Activated gamma-delta T cell (primary cell): ENCODE results near the gene BBC3.

Experiments used
- DNase-seq: peaks from one replicate; lab custom pipeline; 2025; lab: John Stamatoyannopoulos, UW

Gene BBC3

GRCh38 chr19:47195434-47195833 is 35.6 kb downstream of the BBC3 start:
- no peak for DNase-seq

- no peak for DNase-seq
Measured at GRCh38 chr19:47190167-47190727, 40.8 kb downstream of the BBC3 start.

GRCh38 chr19:47188507-47189033 is 42.4 kb downstream of the BBC3 start:
- DNase-seq = no peak

- DNase-seq = no peak
Measured at GRCh38 chr19:47187797-47188196, 43.2 kb downstream of the BBC3 start.

- DNase-seq = no peak
Measured at GRCh38 chr19:47187335-47187655, 43.7 kb downstream of the BBC3 start.

GRCh38 chr19:47186446-47187334 is 44.3 kb downstream of the BBC3 start:
- peak; percentile 36 for DNase-seq

GRCh38 chr19:47183601-47184000 is 47.4 kb downstream of the BBC3 start:
- no peak for DNase-seq

- no peak for DNase-seq
Measured at GRCh38 chr19:47179653-47180310, 51.2 kb downstream of the BBC3 start.

- DNase-seq = no peak
Measured at GRCh38 chr19:47176627-47177090, 54.3 kb downstream of the BBC3 start.

GRCh38 chr19:47176071-47176626 is 54.9 kb downstream of the BBC3 start:
- DNase-seq = no peak

- DNase-seq = no peak
Measured at GRCh38 chr19:47172666-47173455, 58.1 kb downstream of the BBC3 start.
